ENCODE data around the gene SLC25A51.
"Not testable (repeated sequence)": the region's sequence is repeated elsewhere in the genome, so short reads cannot be mapped to it uniquely, and the experiment has no call there.

SLC25A51 gene

GRCh38 chr9:37918665-37919170 is 14.8 kb upstream of the SLC25A51 start:
- DNase-seq, result no peak

- no peak for DNase-seq
These were observed 14.1 kb upstream of the SLC25A51 start for GRCh38 chr9:37917801-37918664.

DNA sequence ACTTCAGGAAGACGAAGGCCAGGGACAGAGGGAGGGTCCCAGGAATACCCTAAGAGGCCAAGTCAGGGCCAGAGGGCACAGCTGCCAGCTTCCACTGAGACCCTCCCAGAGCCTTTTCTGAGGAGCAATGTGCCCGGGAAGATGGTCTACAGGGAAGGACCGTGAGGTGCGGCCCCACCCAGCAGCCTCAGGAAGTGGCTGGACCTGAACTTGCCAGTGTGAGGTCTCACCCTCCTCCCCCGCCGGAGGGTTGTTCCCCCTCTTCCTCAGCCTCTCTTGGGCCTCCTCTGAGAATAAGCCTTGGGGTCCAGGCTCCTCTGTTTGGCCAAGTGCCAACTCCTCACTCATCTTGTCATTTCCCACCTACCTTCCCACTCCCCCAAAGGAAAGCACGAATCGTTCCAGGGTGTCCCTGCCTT is 13.4 kb upstream of the SLC25A51 start:
- DNase-seq, result no peak

DNA sequence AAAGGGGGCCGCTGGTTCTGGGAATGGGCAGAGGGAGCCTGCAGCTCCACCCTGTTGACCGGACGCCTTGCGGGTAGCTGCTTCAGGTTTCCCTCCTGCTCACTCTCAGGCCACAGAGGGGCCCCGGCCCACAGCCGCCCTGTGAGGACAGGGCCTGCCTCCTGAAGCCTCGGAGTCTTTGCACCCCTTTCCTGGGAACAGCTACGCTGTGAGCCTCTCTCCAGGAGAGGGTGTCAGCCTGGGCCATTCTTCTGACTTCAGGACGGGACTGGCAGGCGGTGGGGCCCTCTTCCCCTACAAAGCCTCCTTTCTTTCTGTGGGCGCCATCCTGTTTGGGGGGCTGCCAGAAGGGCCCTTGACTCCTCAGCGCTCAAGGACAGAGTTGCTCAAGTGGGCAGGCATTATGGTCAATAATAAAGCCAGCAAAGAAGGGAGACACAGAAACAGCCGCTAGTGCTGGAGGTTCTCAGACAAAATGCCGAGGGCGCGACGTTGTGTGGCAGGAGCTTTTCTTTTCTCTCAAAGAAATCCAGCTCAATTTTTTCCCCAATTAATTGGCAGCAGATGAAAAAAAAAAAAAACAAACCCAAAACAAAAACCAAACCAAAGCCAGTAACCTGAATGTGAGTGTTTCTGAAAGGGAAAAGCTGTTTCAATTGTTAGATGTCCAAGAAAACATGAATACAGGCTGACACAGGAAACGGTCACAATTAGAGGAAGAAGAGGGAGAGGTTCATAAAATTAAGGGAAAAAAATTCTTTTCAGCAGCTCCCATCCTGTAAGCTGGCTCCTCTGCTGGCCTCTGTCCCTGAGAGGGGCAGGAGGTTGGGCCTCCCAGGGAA is 12.8 kb upstream of the SLC25A51 start:
- no peak for DNase-seq

- DNase-seq, result no peak
These were observed 12.1 kb upstream of the SLC25A51 start for GRCh38 chr9:37915911-37916470.

DNA sequence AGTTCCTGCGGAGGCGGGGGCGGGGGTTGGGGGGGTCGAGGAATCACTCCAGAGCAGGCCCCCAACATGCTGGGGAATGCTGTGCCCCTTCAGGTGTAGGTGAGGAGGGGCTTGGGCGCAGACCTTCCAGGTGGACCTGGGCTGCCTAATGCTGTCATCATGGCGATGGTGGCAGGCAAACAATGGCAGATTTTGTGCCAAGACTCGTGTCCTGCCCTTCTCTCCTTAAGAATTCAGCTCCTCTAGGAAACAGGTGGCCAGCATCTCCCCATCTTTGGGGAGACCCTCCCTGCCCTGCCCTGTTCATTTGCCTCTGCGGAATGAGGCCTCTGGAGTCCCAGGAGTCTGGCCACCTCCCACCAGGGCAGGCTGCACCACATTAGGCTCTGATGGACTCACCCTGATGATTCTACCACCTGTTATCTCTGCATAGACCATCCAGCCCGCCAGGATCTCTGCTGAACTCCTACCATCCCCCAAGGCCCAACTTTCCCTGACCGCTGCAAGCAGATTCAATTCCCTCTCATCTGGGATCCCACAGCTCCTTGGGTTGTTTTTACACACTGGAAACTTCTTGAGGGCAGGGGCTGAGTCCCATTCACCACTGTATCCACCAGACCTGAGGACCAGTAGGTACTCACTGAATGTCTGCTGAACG is 10.9 kb upstream of the SLC25A51 start:
- DNase-seq, result no peak

DNA sequence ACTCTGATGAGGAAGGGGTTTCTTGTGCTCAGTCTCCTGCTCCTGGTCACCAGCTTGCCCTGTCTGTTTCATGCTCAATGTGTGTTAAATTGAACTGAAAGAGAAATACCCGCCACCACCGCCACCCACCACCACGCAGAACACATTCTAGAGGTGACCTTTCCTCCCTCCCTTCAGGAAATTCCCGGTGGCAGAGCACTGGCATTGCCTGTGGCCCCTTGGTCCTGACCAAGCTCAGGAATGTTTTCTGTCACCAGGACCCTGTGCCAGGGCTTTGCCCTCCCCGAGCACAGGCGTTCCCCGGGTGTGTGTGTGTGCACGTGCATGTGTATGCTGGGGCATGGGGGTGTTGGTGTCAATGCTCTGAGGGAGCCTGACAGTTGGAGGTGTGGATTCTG is 10.2 kb upstream of the SLC25A51 start:
- no peak for DNase-seq

DNA sequence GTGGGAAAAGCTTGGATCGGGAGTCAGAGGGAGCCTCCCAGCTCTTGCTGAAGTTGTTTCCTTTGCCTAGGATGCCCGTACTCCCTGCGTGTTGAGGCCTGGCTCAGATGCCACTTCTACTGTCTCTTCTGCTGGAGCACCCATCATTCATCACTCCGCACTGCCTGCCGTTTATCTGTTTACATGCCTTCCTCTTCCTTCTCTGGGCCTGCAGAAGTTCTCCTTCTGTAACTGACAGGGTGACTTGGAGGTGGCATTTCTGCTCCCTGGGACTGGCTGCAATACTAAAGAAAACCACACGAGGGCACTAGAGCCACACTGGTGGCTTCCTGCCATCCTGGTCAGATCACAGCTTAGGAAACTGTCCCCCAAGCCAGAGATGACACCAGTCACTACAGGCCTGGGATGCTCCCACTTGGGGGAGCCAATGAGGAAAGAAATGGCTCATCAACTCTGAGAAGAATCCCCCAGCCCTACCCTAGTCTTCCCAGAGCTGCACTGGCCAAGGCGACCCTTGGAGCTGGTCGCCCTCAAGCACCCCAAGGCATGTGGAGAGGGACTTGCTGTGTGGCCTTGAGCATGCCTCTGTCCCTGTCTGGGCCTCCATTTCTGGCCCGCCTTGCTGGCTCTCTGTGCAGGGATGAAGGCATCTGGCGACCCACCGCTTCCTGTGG is 9.7 kb upstream of the SLC25A51 start:
- peak; percentile 85 for DNase-seq

DNA sequence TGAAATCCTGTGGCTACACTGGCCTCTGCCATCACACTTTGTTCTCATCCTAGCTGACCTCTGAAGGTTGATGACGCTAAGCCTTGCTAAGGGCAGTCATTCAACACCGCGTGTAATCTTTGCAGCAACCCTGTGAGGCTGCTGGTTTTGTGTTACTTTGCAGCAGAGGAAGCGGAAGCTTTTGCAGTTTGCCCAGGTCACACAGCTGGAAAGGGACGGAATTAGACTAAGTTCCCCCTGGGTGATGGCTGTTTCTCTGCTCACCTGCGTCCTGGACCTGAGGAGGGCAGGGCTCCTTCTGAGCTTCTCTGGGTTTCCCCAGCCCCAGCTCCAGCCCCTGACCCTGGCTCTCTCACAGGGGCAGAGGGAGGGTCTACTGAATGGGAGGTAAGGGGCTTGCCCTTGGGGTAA is 7.3 kb upstream of the SLC25A51 start:
- DNase-seq, result no peak

GRCh38 chr9:37910271-37910670 is 6.3 kb upstream of the SLC25A51 start:
- no peak for DNase-seq

- not testable (repeated sequence) for DNase-seq
These were observed 5.9 kb upstream of the SLC25A51 start for GRCh38 chr9:37909836-37910235.

DNA sequence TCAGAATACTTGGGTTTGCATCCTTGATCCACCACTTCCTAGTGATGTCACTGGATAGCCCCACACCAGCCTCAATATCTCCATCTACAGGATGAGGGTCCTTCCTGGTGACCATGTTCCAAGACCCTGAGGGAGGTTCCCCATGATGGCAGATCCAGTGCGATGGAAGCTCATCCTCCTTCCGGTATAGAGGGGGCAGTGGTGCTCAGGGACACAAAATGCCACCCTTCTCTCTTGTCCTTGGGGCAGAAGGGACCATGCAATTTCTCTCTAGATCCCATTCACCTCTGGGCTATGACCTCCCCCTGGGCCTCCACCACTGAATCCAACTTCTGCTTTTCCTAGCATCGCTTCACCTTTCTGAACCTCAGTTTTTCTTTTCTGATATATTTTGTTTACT is 5.4 kb upstream of the SLC25A51 start:
- DNase-seq, result no peak

DNA sequence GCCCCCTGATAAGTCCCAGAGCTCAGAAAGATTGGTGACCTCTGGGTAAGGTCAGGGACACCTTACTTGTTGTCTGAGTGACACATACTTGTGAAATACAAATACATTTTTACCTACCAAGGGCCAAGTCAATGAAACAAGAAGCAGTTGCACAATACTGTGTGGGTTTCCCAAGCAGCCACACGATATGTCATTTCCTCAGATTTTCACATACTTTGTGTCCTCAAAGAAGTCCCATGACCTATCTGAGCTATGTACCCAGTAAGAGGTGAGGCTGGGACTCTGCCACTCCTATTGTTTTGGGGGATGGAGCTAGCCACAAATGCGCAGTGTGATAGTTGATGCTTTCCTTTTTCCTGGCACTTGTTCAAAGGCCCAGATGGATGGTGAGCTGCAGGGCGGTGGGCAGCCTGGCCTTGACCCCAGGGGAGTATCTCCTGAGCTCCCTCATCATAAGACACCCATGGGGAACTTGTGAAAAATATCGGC is 4.8 kb upstream of the SLC25A51 start:
- DNase-seq, result no peak

DNA sequence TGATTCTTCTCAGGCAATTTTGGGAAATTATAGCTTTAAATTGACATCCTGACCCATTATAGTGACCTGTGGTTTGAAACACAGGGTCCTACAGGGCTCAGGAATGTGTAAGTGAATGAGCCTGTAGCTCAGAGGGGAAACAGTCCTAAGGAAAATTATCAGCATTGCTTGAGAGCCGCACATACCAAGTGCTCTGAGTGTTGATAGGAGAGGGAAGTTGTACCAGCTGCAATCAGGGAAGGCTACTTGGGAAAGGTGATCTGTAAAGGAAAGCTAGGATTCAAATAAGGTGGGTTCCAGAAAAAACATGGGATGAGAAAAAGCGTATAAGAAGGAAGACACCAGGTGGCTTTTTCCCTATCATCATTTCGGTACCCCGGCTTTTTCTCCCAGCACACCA is 4.4 kb upstream of the SLC25A51 start:
- DNase-seq, result no peak

DNA sequence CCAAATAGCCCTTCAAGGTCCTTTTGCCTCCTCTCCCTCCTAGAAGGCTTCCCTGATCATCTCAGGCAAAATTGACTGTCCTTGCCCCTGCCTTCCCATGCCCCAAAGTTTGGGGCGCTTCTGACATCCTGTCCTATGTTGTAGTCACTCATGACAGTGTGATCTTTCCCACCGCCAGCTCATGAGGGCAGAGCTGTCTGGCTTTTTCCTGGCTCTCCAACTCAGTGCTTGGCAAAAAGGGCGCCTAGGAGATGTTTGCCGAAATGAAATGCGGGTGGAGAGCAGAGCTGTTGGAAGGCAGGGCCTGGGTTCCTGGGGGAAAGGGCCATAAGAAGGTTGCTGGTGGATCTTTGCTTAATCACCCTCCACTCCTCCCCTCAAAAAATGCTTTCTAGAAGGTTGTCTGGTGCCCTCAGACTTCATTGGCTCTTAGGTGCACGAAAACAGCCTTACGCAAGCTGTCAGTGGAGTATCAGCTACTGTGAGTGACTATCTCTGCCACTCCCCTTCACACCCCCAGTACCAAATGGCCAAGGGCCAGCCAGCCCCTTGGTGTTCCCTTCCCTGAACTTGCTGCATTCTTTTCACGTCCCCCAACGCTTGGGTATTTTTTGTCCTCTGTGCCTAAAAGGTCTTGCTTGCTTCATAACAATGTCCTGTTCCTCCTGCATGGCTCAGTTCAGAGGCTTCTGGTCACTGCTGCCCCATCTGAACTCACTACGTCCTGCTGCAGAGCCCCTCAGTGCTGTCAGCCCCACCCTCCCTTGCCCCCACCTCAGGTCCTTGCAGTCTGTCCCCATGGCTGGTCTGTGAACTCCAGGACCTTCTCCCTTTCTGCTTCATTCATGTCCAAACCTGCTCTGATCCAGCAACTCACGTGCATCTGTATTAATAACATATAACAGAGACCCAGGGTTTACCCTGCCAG is 2.6 kb upstream of the SLC25A51 start:
- no peak for DNase-seq

DNA sequence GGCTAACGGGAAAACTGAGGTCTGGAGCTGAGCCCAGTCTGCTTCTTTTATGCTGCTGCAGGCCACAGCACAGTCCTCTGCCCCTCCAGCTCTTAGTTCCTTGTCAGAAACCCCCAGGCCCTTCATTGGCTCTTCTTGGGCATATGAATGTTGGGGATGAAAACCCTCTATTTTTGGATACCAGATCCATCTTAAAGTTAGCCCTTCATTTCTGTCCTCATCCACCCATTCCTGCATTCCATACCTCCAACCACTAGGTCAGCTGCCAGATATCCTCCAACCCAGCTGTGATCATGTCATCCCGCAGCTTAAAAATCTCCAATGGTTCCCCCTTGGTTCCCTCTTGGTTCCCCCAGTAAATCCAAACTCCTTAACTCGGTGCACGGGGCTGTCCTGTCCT is 1.8 kb upstream of the SLC25A51 start:
- DNase-seq, result no peak

- no peak for DNase-seq
These were observed 1.2 kb upstream of the SLC25A51 start for GRCh38 chr9:37905131-37905505.

DNA sequence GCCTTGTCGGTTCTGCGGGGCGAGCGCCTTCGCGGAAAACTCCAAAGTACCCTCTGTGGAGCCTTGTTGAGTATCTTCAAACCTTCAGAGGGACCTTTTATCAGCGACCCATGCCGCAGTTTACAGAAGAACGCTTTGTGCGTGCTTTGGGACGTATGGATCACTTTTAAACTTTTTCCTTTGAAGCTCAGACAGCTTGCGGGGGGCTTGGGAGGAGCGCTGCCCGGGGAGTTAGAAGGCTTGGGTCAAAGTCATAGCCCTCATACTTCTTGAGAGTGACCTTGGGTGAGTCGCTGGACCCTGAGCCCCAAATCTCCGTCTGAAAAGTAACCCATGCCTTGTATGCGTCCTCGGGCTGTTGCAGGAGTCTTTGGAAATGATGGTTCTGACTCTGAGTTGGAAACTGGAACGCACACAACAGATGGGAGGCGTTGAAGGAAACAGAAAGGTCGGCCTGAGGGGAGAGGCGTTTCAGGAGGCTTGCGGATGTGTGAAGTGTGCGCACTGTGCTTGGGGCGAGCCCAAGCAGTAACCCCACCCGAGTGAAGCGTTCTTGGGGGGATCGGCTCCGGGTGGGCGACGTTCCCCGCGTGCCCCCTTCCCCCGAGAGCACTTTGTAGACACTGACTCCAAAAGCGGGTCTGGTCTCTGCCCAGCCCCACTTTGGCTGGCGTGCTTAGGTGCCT is 661 bp upstream of the SLC25A51 start:
- no peak for DNase-seq

DNA sequence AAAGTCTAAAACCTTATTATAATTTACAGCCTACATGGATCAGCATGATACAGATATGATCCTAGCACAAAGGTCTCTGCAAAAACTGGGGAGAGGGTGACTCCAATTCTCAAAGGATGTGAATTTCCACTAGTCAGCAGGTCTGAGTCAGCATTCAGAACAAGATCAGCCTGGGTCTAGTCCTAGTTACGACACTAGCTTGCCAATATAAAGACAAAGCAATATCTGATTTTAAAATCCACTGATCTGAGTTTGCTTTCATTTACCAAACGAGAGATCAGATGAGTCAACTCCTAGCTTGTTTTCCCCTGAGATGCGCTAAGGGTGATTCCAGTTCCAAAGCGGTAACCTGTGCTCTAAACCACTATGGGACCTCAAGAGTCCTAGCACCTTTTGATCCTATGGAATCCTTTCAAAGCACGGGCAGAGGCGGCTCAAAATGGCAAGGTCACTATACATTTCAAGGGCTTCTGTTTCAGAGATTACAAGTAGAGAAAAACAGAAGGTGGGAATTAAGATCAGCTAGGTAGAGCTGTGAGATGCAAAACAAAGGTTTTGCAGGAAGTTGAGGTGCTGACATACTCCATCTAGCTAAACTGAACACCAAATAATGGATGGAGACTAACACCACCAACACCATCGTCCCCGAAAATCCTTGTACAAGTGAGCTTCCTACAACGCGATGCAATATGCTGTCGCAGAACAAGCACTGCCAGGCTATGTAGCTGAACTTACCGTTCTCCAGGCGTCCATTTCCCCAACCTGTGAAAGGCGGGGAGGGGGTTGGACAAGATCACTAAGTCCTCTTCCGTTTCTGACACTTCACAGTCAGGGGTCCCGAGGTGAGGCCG is 906 bp downstream of the SLC25A51 start:
- DNase-seq, result no peak

- no peak for DNase-seq
These were observed 1.8 kb downstream of the SLC25A51 start for GRCh38 chr9:37902131-37902530.
